Nucleus accumbens (tissue), 56 donors: ENCODE results near the gene GCK.

ENCODE experiments used
- DNase-seq, 56 donors: peaks; one replicate each; lab custom pipeline; 2025; lab: John Stamatoyannopoulos, UW

The GCK gene

DNA sequence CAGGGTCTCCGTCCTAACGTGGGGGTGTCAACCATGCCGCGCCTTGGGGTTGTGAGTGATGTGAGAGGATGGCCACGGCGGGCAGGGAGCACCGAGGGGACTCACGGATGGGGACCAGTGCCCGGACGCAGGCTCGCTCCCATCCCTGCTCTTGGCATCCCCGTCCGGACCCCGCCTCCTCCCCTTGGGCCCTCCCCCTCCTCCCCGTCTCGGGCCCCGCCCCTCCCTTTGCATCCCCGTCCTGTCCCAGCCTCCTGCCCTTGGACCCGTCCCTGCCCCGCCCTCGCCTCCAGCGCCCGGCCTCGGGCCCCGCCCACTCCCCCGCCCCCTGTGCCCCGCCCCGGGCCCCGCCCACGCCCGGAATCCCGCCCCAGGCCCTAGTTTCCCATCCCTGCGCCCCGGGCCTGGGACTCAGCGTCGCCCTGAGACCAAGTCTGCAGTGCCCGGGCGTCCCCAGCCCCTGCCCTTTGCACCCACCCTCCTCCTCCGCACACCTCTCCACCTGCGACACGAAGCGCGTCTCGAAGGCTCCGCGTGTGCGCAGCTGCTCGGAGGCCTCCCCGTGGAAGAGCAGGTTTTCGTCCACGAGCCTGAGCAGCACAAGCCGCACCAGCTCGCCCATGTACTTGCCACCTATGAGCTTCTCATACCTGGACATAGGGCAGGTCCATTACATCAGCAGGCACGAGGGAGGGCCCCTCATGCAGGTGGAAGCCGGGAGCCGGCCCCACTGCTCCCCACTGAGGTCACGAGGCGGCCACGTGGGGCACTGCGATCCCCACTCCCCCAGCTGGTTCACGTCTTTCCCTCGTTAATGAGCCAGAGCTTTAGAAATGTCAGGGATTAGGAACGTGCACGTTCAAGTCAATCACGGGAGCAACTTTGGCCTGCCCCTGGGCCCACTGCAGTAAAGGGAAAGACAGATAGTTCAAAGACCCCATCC is 43.0 kb downstream of the GCK start:
- DNase-seq: peak in 47 of 56 donors; percentile 17 to 85 (median 60)

DNA sequence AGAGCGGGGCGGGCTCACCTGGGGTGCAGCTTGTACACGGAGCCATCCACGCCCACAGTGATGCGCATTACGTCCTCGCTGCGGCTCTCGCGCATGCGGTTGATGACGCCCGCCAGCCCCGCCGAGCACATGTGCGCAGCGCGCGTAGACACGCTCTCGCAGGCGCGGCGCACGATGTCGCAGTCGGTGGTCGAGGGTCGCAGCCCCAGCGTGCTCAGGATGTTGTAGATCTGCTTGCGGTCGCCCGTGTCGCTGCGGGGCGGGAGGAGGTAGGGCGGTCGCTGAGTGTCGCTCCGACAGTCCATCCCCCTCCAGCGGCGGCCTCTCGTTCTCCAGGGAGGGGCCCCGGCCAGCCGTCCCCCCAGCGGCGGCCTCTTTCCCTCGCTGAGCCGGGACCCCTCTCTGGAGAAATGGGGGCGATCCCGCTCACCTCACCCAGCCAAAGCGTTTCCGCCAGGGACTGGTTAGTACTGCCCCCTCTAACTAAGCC is 43.7 kb downstream of the GCK start:
- DNase-seq: peak in 26 of 56 donors; percentile 6 to 76 (median 36)

DNA sequence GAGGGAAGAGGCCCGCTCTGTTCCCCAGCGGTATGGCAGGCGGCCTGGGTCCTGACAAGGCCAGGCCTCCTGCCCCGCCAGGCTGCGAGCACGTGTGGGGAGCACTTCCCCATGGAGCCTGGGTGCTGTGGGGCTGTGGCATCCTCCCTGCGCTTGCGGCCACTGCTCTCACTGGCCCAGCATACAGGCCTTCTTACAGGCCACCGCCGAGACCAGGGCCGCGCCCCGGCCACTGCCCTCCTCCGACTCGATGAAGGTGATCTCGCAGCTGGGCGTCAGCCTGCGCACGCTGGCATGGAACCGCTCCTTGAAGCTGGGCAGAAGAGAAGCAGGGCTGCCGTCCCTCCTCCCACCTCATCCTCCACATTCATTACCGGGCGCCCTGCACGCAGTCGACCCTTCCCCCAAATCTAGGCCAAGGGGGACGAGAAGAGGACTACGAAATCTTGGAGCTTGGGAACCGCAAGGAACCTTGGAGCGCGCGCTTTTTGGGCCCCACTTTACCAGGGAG is 44.2 kb downstream of the GCK start:
- DNase-seq: peak in 1 of 56 donors; percentile 29

DNA sequence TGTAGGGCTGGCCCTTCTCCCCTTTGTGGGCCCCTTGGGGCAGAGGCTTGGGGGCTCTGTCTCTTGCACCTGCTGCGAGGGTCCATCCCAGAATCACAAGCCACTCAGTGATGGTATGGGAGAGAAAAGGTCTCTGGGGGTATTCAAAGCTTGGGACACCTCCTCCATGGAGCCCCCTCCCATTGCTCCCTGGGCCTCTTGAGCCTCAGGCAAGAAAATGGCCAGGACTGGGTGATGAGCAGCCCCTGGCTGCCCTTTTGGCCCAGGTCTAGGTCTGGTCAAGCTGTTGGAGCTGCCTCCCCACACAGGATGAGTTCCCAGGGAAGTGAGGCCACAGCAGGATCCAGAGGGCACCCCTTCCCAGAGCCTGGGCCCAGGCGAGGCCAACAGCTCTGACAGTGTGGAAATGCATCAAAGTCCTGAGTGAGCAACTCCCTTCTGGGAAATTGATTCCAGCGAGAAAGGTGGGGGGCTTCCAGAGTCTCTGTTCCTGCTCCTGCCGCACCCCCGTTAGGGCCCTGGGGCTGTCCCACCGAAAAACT is 44.7 kb downstream of the GCK start:
- no peak for DNase-seq

DNA sequence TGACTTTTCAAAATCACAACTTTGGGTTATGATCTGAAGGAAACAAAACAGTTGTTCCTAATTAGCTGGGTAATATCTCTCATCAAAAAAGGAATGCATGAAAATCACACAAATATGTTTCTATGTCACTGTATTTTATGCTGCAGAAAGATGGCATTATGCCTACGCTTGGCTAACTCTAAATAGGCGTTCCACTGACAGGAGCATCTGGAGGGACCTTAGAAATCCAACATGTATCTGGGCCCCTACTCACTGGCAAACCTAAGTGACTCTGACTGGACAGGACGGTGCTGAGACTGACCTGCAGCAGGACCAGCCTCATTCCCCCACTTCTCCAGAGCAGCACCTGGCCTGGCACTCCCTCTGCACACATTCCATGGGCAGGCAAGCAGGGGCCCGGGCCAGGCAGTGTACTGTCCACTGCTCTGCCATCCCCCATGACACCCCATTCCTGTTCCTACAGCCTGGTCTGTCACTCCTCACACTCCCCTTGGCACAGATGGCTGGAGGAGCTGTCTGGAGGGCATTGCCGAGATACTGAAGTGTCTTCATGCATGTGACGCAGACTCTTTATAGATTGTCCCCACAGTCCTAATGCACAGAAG is 45.5 kb downstream of the GCK start:
- DNase-seq: no peak

GRCh38 chr7:44142028-44142427 is 47.2 kb downstream of the GCK start:
- DNase-seq: no peak

- DNase-seq: no peak
Measured at GRCh38 chr7:44141221-44141850, 47.9 kb downstream of the GCK start, which contains the start of gene MYL7. MYL7 (minus strand) TSS chr7:44141332; CDS start chr7:44141305, 27 bp downstream.

- DNase-seq: no peak
Measured at GRCh38 chr7:44140341-44140740, 48.9 kb downstream of the GCK start.

- DNase-seq: no peak
Measured at GRCh38 chr7:44139311-44140010, 49.8 kb downstream of the GCK start.

- no peak for DNase-seq
Measured at GRCh38 chr7:44138698-44139097, 50.5 kb downstream of the GCK start.

- no peak for DNase-seq
Measured at GRCh38 chr7:44136731-44137130, 52.5 kb downstream of the GCK start.

DNA sequence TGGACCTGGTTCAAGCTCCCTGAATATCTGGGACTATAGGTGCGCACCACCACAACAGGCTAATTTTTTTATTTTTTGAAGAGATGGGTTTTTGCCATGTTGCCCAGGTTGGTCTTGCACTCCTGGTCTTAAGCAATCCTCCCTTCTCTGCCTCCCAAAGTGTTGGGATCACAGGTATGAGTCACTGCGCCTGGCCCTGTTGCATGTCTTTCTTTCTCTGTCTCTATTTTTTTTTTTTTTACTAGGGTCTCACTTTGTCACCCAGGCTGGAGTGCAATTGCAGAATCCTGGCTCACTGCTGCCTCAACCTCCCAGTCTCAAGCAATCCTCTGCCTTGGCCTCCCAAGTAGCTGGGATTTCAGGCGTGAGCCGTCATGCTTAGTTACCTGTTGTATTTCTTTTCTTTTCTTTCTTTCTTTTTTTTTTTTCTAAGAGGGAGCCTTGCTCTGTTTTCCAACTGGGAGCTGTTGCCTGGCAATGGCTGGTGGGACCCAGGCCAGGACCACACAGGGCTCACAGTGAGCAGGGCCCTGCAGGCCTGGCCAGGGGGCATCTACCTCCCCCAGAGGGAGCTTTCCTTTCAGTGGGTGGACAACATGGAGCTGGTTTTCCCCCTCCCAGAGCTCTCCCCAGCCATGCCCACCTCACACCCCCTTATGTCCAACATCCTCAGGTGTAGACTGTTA is 54.2 kb downstream of the GCK start:
- DNase-seq: peak in 8 of 56 donors; percentile 5 to 45 (median 15)

- DNase-seq: no peak
Measured at GRCh38 chr7:44133295-44133694, 55.9 kb downstream of the GCK start.

DNA sequence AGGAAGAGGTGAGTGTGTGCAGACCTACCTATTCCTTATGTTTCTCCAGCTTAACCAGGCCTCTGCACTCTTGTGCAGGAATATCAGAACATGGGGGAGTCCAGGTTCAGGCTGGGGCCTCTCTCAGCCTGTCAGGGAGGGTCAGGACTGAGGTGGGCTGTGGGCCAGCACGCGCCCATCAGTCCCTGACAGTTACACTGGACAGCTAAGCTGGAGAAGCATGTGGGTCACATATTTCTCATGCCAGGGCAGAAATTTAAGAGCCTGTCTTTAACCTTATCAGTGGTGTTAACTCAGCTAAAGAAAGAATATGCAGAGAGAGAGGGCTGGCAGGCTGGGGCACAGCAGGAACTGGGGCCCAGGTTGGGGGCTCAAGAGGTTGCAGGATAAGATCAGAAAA is 57.2 kb downstream of the GCK start:
- no peak for DNase-seq

- DNase-seq: no peak
Measured at GRCh38 chr7:44131173-44132029, 57.8 kb downstream of the GCK start.

GRCh38 chr7:44128721-44129582 is 60.3 kb downstream of the GCK start:
- DNase-seq: no peak

DNA sequence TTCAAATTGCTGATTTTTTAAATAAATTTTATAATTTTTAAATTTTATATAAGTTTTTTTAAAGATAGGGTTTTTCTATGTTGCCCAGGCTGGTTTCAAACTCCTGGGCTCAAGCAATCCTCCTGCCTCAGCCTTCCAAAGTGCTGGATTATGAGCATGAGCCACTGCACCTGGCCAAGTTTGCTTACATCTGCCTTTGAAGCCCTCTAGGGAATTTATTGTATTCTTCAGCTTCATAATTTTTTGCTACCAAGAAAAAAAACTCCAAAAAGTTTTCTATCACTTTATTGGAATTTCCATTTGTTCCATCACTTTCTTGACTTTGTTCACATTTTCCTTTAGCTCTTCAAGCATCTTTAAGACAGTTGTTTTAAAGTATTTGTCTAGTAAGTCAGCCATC is 62.1 kb downstream of the GCK start:
- DNase-seq: no peak
